HepG2 (cell line): ENCODE measurements around the gene SLC39A2. TPM values are rescaled to one million over a fixed set of nuclear protein-coding genes. Genes with fewer than 3 reads are reported as not detected.

Experiments
- AGO1 ChIP-seq: fragments of 200-400 bp; formaldehyde crosslinking; IDR thresholded peaks from 2 replicates; pipeline ENCODE4 v1.6.1; 2017; ENCODE audit warnings: mild to moderate bottlenecking, low read depth, low read length, moderate library complexity; ENCODE audit not compliant: poor library complexity, severe bottlenecking
- ARNT2 ChIP-seq: sonication (generic); formaldehyde crosslinking; IDR thresholded peaks from 2 replicates; pipeline ENCODE4 v1.8.0; 2022; ENCODE audit warnings: mild to moderate bottlenecking, low read depth, missing genetic modification reagents, moderate library complexity
- FOXK1 ChIP-seq: sonication (generic); formaldehyde crosslinking; IDR thresholded peaks from 2 replicates; pipeline ENCODE4 v1.4.0; 2020; ENCODE audit warnings: low read depth, missing genetic modification reagents, borderline replicate concordance
- HNF4A ChIP-seq: sonication (generic); formaldehyde crosslinking; IDR thresholded peaks from 2 replicates; pipeline ENCODE4 v1.4.0; 2020; ENCODE audit warnings: missing genetic modification reagents
- NCOR1 ChIP-seq: fragments of 200-600 bp; sonication (generic); IDR thresholded peaks from 2 replicates; pipeline ENCODE4 v1.7.0; 2017; ENCODE audit warnings: antibody characterized with exemption, low read length, borderline replicate concordance
- NR2F2 ChIP-seq: IDR thresholded peaks from 2 replicates; pipeline ENCODE4 v1.6.1; 2012; ENCODE audit warnings: low read depth, inconsistent platforms, borderline replicate concordance
- NRL ChIP-seq: sonication (generic); formaldehyde crosslinking; IDR thresholded peaks from 2 replicates; pipeline ENCODE4 v1.5.0; 2020; ENCODE audit warnings: missing genetic modification reagents, mild to moderate bottlenecking, moderate library complexity, borderline replicate concordance
- PAWR ChIP-seq: sonication (generic); formaldehyde crosslinking; IDR thresholded peaks from 2 replicates; pipeline ENCODE4 v1.4.0; 2020; ENCODE audit warnings: missing genetic modification reagents, mild to moderate bottlenecking, borderline replicate concordance
- PCBP2 ChIP-seq: fragments of 200-400 bp; formaldehyde crosslinking; optimal IDR thresholded peaks from 2 replicates; pipeline ENCODE3; 2018; ENCODE audit warnings: low read length, low read depth; ENCODE audit not compliant: poor library complexity, severe bottlenecking
- RELA ChIP-seq: sonication (generic); formaldehyde crosslinking; IDR thresholded peaks from 2 replicates; pipeline ENCODE4 v1.4.0; 2020; ENCODE audit warnings: missing genetic modification reagents
- REXO4 ChIP-seq: sonication (generic); formaldehyde crosslinking; IDR thresholded peaks from 2 replicates; pipeline ENCODE4 v1.8.0; 2022; ENCODE audit warnings: missing genetic modification reagents, mild to moderate bottlenecking, borderline replicate concordance
- RFX1 ChIP-seq: fragments of 450-650 bp; IDR thresholded peaks from 2 replicates; pipeline ENCODE4 v1.6.1; 2017
- SIN3A ChIP-seq: IDR thresholded peaks from 2 replicates; pipeline ENCODE4 v1.6.1; 2011; ENCODE audit warnings: low read depth, mild to moderate bottlenecking, control low read depth, low read length, borderline replicate concordance
- THAP11 ChIP-seq: IDR thresholded peaks from 2 replicates; pipeline ENCODE4 v1.6.1; 2016; ENCODE audit warnings: missing biosample characterization, missing genetic modification reagents
- ZMAT3 ChIP-seq: sonication (generic); formaldehyde crosslinking; conservative IDR thresholded peaks from 2 replicates; pipeline ENCODE4 v1.7.0; 2021; ENCODE audit warnings: missing genetic modification reagents
- ZMYM4 ChIP-seq: sonication (generic); formaldehyde crosslinking; IDR thresholded peaks from 2 replicates; pipeline ENCODE4 v1.8.1; 2023; ENCODE audit warnings: mild to moderate bottlenecking, missing genetic modification reagents
- ZNF12 ChIP-seq: sonication (generic); formaldehyde crosslinking; IDR thresholded peaks from 2 replicates; pipeline ENCODE4 v1.5.0; 2020; ENCODE audit warnings: missing genetic modification reagents
- ZNF441 ChIP-seq: sonication (generic); formaldehyde crosslinking; IDR thresholded peaks from 2 replicates; pipeline ENCODE4 v1.7.0; 2021; ENCODE audit warnings: missing genetic modification reagents, borderline replicate concordance
- ZNF552 ChIP-seq: sonication (generic); formaldehyde crosslinking; IDR thresholded peaks from 2 replicates; pipeline ENCODE4 v1.9.0; 2022; ENCODE audit warnings: missing genetic modification reagents, mild to moderate bottlenecking, borderline replicate concordance
- ZNF674 ChIP-seq: sonication (generic); formaldehyde crosslinking; IDR thresholded peaks from 2 replicates; pipeline ENCODE4 v1.5.0; 2020; ENCODE audit warnings: low read depth, mild to moderate bottlenecking, missing genetic modification reagents
- ZSCAN31 ChIP-seq: sonication (generic); formaldehyde crosslinking; IDR thresholded peaks from 2 replicates; pipeline ENCODE4 v1.5.0; 2020; ENCODE audit warnings: low read depth, mild to moderate bottlenecking, missing genetic modification reagents
- polyA plus RNA-seq, 8 experiments: library from polyadenylated mRNA; depleted of rRNA in 3 of 8; stranded (reverse) in 7 of 8; unstranded in 1 of 8; fragments of >200 nt; fragmentation: Illumina TruSeq in 4 of 8; extraction: Trizol in 4 of 8; gene quantifications; 2 replicates each; pipeline versions ENCODE4 v1.2.1 to v1.2.3, GENCODE V29; 2011 to 2016; ENCODE audit warnings: low read depth in 4 of 8, missing spikeins in 1 of 8, mixed read lengths in 1 of 8; ENCODE audit not compliant: insufficient read depth in 1 of 8
- total RNA-seq, 5 experiments: library from RNA; depleted of rRNA; stranded (reverse); fragments of >200 nt; fragmentation: Illumina TruSeq; extraction: Trizol; gene quantifications; 2 replicates each; pipeline ENCODE4 v1.2.3, GENCODE V29; 2016; ENCODE audit warnings: low read depth in 1 of 5
- TF ChIP-seq, protein P1 (sequence below): sonication (generic); formaldehyde crosslinking; conservative IDR thresholded peaks from 2 replicates; pipeline ENCODE4 v1.4.0; 2020; ENCODE audit warnings: mild to moderate bottlenecking, missing genetic modification reagents, moderate library complexity
- TF ChIP-seq, protein P2 (sequence below): sonication (generic); formaldehyde crosslinking; IDR thresholded peaks from 2 replicates; pipeline ENCODE4 v1.4.0; 2020; ENCODE audit warnings: mild to moderate bottlenecking, missing genetic modification reagents
- TF ChIP-seq, protein P3 (sequence below): sonication (generic); formaldehyde crosslinking; IDR thresholded peaks from 2 replicates; pipeline ENCODE4 v1.5.0; 2020; ENCODE audit warnings: missing genetic modification reagents

The SLC39A2 gene
- total and polyA plus RNA-seq, 2 of the 13 experiments (the other 11 are each of a cell fraction or from before 2014, with no cell fraction given), result 0.08 to 0.11 TPM

DNA sequence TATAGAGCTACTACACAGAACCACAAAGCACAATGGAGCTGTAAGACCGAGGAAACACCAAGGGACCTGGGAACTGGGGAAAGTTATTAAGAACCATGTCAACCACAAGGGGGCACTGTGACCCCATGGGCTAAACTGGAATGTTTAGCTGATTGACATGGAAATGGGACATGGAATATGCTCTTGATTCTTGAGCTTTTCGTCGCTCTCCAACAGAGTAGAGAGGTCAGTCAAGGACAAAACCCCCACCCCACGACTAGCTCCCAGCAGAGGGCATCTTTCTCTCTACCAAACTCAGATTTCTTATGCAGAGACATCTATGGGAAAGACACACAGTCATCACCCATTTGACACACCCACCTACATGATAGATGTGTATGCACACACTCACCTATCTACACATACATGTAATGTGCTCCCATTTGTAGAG, 15.7 kb downstream of the SLC39A2 start (continued):
- TF ChIP-seq RFX1 (no peak), ZNF12 (CRISPR knock-in tag) (no peak), ZNF674 (CRISPR knock-in tag) (no peak), ZSCAN31 (CRISPR knock-in tag) (no peak), FOXK1 (CRISPR knock-in tag) (peak; percentile 38; the same call in 1 of the 2 replicates), ARNT2 (CRISPR knock-in tag) (0 out of 2 replicates have a peak, but pooled peaks have one; percentile 52), NRL (no peak), HNF4A (peak; percentile 69; the same call in 1 of the 2 replicates), PAWR (CRISPR knock-in tag) (no peak), ZMAT3 (CRISPR knock-in tag) (peak; percentile 62; the same call in 1 of the 2 replicates), NCOR1 (no peak), THAP11 (CRISPR knock-in tag) (peak; percentile 55; the same call in 1 of the 2 replicates), ZNF552 (CRISPR knock-in tag) (no peak), ZMYM4 (CRISPR knock-in tag) (peak; percentile 69; the same call in 1 of the 2 replicates), REXO4 (CRISPR knock-in tag) (no peak), PCBP2 (no peak), RELA (no peak), SIN3A (no peak), NR2F2 (no peak), ZNF441 (CRISPR knock-in tag) (no peak), AGO1 (no peak)
- TF ChIP-seq, protein P1, sequence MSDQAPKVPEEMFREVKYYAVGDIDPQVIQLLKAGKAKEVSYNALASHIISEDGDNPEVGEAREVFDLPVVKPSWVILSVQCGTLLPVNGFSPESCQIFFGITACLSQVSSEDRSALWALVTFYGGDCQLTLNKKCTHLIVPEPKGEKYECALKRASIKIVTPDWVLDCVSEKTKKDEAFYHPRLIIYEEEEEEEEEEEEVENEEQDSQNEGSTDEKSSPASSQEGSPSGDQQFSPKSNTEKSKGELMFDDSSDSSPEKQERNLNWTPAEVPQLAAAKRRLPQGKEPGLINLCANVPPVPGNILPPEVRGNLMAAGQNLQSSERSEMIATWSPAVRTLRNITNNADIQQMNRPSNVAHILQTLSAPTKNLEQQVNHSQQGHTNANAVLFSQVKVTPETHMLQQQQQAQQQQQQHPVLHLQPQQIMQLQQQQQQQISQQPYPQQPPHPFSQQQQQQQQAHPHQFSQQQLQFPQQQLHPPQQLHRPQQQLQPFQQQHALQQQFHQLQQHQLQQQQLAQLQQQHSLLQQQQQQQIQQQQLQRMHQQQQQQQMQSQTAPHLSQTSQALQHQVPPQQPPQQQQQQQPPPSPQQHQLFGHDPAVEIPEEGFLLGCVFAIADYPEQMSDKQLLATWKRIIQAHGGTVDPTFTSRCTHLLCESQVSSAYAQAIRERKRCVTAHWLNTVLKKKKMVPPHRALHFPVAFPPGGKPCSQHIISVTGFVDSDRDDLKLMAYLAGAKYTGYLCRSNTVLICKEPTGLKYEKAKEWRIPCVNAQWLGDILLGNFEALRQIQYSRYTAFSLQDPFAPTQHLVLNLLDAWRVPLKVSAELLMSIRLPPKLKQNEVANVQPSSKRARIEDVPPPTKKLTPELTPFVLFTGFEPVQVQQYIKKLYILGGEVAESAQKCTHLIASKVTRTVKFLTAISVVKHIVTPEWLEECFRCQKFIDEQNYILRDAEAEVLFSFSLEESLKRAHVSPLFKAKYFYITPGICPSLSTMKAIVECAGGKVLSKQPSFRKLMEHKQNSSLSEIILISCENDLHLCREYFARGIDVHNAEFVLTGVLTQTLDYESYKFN, result 0 out of 2 replicates have a peak, but pooled peaks have one; percentile 14
- TF ChIP-seq, protein P2, sequence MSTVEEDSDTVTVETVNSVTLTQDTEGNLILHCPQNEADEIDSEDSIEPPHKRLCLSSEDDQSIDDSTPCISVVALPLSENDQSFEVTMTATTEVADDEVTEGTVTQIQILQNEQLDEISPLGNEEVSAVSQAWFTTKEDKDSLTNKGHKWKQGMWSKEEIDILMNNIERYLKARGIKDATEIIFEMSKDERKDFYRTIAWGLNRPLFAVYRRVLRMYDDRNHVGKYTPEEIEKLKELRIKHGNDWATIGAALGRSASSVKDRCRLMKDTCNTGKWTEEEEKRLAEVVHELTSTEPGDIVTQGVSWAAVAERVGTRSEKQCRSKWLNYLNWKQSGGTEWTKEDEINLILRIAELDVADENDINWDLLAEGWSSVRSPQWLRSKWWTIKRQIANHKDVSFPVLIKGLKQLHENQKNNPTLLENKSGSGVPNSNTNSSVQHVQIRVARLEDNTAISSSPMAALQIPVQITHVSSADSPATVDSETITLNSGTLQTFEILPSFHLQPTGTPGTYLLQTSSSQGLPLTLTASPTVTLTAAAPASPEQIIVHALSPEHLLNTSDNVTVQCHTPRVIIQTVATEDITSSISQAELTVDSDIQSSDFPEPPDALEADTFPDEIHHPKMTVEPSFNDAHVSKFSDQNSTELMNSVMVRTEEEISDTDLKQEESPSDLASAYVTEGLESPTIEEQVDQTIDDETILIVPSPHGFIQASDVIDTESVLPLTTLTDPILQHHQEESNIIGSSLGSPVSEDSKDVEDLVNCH (CRISPR knock-in tag), result no peak
- TF ChIP-seq, protein P3, sequence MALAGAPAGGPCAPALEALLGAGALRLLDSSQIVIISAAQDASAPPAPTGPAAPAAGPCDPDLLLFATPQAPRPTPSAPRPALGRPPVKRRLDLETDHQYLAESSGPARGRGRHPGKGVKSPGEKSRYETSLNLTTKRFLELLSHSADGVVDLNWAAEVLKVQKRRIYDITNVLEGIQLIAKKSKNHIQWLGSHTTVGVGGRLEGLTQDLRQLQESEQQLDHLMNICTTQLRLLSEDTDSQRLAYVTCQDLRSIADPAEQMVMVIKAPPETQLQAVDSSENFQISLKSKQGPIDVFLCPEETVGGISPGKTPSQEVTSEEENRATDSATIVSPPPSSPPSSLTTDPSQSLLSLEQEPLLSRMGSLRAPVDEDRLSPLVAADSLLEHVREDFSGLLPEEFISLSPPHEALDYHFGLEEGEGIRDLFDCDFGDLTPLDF (CRISPR knock-in tag), result no peak
